Nucleus accumbens (tissue), 56 donors: ENCODE measurements around the gene GPC3.

ENCODE experiments used
- DNase-seq, 56 donors: peaks; one replicate each; lab custom pipeline; 2025; lab: John Stamatoyannopoulos, UW

Gene GPC3

DNA sequence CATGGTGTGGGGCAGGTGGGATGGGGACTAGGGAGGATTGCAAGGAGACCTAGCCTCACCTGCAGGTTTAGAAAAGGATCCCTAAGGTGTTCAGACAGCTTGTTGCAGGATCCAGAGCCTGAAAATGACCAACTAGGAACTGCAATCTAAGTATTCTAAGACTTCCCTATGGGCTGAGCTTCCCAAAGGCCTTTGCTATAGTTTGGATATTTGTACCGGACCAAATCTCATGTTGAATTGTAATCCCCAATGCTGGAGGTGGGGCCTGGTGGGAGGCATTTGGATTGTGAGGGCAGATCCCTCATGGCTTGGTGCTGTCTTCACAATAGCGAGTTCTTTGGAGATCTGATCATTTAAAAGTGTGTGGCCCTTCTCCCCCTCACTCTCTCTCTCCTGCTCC lies 52.1 kb downstream of the GPC3 start:
- DNase-seq, result no peak

DNA sequence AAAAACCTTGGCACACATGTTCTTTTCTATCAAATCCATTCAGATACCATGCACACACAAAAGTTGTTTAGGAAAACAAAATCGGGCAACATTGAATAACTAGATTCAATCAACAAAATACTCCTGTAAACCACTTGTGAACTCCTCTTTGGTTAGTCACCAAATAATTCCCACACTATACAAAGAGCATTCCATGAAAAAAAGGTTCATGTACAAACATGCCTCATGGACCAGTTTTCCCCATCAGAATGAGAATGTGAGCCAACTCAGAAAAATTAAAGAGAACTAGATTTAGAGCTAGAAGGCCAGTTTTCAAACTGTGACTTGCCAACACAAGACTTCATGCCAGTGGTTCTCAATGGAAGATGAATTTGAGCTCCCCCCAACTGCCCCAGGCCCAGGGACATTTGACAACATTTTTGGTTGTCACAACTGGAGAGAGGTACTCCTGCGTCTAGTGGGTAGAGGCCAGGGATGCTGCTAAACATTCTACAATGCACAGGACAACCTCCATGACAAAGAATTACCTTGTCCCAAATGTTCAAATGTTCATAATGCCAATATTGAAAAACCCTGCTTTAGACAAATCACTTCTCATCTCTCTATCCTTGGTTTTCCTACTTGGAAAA lies 55.4 kb downstream of the GPC3 start:
- DNase-seq, result no peak

DNA sequence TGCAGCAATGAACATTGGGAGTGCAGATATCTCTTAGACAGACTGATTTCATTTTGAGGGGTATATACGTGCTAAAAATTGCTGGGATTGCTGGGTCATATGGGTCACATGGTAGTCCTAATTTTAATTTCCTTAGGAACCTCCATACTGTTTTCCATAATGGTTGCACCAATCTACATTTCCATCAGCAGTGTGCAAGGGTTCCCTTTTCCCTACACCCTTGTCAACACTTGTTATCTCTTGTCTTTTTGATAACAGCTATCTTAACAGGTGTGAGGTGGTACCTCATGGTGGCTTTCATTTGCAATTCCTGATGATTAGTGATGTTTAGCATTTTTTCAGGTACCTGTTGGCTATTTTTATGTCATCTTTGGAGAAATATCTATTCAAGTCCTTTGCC lies 57.0 kb downstream of the GPC3 start:
- no peak for DNase-seq

DNA sequence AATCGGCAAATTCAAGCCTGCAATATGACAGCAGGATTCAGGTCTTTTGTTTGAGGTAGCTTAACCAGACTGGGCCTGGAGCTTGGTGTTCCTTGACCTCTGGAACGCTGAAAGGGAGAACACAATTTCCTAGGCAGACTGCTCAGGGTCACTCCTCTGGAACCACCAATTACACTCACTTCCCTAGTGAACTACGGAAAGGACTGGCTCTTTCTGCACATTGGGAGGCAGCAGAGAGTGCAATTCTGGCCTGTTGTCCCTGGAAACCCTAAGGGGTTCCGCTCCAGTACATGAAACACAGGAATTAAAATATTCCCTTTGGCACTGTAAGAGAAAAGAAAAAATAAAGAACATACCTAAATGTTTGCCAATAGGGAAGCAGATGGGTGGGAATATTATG lies 58.6 kb downstream of the GPC3 start:
- DNase-seq, result no peak

DNA sequence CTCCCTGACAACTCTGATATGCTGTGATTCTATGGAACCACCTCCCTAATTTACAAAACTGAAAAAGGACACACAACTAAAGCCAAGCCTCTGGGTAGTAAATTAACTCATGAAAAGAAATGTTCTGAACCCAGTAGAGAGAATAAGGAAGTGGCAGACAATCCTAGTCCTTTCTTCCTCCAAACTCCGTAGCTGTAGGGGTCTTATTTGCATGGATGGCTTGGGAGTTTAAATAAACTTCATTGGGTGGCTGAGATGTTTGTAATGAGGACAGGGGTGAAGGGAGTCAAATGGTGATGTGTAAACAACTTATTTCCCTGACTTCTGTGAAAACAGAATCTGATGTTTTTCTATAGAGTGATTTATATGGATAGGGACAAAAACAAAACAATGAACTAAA lies 59.3 kb downstream of the GPC3 start:
- DNase-seq, result no peak

DNA sequence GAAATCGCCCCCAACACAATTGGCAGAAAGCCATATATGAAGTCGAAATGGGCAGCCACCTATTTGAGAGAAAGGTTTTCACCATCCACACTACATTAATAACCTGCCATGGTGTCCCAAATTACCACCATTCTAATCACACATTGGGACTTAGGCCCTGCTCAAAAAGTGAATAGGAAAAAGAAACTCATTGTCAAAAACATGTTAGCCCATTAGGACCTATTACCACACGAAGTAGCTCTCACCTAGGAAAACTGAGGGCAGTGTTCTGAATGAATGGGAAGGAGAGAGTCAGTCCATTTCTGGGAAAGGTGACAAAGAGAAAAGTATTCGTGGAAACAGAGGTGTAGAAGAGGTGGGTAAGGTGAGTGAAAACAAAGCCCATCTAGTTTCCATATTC lies 60.8 kb downstream of the GPC3 start:
- no peak for DNase-seq

DNA sequence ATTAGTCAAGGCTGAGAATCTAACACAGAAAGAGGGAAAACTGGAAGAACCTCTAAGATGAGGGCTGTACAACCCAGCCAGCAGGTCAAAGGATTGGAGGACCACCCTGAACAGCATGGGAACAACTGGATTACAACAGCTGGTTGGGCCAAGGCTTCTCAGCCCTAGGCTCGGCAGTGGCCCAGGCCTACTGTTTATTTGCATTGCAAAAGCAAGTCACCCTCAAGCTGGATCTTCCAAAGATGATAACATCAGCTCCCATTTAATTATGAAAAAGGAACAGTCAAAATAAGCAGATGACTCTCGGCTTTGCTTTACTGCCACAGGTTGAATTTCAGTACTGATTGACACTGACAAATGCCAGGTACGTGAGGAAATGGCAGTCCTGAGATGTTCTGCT lies 61.8 kb downstream of the GPC3 start:
- no peak for DNase-seq

DNA sequence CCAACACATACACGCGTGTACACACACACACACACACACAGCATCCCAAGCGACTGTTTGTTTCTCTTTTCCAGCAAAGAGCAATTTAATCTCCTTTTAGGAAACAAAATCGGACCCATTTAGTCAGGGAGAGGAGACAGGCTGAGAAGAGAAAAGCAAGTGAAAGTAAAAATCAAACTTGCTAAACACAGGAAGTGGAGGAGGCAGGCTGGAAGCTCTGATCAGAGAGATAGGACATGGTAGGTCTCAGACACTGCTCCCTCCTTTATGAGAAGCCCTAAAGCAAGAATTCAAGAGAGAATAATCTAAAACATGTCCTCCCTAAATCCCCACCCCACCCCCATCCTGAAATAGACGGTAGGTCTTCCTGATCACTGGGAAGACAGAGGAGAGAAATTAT lies 62.3 kb downstream of the GPC3 start:
- no peak for DNase-seq

DNA sequence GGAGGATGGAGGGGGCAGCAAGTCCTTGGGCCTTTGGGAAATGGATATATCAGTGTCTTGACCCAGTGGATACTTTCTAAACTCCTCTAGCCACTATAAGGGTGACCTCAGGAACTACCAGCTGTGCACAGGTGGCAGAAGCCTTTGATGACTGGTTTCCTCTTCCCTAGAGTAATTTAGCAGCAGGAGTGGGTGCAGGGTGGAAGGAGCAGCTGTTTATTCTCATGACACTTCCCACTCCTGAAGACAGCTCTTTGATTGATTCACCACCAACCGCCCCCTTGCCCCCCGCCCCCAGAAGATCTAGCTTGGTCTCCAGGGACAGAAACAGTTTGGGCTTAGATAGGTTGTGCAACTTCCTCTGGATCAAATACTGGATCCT lies 63.0 kb downstream of the GPC3 start:
- DNase-seq, result no peak

DNA sequence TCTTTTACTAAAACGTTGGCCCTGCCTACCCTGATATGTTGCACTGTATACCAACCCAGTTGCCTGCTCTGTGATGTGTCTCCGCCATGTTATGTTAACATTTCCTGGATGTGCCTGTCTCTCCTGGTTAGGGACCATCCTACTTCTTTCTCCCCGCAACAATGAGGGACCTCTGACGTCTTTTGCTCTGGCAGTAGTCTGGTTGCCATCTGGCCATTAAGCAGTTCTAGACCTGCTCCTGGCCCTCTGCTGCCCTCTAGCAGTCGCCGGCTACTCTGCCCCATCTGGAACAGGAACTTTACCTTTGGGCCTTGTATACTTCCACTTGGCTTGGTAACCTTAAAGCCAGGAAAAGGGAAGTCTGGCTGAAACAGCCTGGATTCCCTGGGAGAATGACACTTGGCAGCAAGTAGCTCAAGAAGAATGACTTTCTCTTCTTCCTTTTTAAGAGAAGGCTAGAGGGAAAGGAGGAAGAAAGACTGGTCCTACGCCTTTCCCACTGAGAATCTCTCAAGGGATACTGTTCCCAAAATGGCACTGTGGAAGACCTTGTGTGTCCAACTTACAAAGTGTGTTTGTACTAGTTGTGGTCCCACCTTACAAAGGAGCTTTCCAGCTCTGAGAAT lies 63.5 kb downstream of the GPC3 start:
- peak in 7 of 56 donors; percentile 0 to 11 (median 0) for DNase-seq

DNA sequence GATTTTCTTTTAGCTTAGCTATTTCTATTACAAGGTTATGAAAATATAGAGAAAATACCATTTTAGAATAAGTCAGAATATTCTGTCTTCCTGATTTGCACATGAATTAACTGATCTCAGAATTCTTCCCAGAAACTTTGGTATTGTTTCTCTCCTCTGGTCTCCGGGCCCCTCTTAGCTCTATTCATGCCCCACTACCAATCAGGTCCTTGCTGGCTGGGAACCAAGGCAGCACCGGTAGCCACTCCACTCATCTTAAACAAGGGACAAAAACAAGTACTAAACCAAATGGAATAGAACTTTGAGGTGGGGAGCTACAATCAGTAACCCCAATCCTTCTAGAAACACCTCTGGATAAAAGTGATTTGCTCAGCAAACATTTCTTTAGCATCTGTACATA lies 64.3 kb downstream of the GPC3 start:
- DNase-seq, result no peak

DNA sequence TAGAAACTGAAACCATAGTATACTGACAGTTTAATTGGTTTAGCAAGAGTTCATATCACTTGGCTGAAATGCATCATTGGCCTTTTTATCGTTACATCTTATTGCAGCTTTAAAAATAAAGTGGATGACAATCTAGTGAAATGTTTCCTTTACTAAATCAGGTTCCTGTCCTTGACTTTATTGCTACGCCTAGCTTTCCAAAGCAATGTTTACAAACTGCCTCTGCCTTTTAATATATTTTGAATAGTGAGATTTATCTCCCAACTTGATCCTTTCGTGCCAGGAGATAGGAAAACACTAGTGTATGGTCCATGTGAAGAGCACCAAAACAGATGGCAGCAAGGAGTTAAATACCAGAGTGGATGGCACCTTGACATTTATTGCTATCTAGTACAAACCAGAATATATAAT lies 67.0 kb downstream of the GPC3 start:
- DNase-seq, result no peak

DNA sequence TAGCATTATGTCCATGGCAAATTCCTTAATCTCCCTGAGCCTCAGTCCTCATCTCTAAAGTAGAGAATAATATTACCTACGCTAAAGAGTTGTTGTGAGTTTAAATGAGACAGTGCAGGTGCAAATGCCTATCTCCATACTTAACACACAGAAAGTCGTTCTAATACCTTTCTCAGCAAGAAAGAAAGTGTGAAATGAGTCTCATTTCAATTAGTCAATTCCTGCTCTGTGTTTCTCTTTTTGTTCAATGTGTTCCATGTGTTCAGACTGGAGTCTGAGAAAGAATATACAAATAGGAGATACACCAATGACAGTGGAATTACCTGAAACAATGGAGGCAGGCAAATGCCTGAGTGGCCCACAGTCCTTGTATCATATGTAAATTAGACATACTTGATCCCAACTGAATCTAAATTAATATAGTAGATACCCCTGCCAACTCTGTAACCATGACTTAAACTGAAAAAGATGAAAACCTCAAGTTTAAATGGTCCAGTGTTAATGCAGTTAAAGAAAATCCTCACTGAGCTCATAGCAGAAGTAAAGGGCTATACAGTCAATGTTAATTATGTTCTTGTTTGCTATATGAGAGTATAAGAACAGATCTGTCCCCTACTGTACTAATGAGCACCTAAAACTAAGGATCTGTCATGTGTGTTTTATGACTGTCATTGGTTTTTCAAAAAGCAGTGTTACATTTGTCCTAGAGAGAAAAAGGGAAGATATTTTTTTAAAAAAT lies 68.2 kb downstream of the GPC3 start:
- no peak for DNase-seq

DNA sequence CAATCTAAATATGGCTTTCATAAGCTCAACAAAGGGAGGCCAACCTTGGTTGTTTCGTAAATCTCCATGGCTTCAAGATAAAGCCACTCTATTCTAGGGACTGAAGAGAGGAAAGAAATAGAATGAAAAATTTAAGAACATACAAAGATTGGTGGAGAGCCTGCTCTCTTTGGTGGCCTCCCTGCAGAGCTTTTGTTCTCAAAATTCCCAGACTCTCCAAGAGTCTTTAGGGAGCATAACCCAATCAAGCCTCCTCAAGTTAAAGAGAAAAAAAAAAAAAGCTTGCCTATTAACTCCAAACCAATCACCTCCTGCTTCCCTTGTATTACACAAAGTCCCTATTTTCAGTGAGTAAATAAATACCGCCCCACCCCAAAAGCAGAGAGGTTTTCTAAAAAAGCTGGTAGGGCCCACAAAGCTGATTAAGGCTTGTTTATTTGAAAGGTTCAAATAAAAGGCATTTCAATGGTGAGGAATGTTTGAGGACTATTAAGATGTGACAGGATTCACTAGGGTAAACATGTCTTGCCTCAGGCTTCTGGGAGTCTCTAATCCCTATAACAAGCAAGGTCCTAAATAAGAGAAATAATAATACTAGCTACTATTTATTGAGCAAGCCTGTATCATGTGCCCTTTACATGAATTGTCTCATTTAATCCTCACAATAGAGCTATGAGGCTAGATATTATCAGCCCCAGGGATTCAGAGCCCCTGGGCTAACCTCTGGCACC lies 71.6 kb downstream of the GPC3 start:
- DNase-seq, result no peak

DNA sequence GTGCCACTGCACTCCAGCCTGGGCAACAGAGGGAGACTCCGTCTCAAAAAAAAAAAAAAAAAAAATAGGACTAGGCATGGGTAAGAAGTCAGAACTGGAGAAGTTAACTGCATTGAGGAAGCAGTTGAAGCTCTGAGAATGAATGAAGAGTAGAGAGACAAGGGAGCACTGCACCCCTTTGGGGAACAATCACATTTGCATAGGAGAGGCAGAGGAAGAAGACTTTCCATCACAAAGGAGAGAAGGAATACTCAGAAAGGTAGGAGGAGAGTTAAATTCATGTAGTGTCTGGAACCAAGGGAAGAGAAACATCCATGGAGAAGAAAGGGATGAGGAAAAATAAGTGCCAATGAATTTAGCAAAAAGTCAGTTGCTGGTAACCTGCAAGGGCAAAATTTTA lies 72.4 kb downstream of the GPC3 start:
- no peak for DNase-seq

DNA sequence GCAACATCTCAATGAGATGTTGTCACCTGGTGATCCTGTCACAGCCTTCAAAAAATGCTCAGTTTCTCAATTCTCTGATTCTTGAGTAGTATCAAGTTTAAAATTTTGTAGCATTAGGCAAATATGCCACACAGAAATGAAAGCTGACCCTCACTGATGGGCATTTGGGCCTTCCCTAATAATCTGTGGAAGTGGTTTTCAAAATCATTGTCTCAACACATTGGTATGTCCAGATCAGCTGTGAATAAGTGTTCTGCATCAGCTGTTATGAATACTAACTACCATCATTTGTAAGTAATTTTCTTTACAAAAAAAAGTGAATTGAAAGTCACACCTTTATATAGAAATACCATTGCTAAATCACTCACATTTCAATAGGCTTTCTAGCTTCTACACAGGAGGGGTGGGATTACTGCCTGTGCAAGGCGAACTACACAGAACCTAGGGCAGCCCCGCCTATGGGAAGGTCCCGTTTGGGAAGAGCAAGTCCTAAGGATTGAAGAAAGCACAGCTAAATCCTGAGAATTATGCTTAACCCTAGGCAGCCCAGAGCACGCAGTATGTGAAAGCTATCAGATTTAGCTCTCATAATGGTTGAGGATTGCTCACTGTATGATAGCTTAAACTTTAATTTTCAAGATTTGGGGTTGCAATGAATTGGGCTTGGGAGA lies 73.4 kb downstream of the GPC3 start:
- no peak for DNase-seq

DNA sequence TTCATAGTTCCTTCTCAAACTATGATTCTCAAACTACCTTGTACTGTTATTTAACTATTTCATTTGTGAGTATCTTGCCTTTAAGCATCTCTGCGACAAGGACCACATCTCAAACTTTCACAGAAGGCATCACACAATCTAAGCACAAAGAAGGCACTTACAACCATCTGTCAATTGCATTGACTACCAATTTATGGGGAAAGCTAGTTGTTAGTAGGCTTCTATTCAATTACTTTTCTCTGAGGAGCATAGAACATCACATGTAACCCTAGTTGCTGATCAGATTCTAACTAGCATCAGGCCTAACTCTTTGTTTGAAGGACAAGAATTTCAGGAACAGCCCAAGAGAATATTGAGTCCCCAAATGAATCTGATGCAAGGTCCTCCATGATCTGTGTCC lies 74.9 kb downstream of the GPC3 start:
- no peak for DNase-seq

DNA sequence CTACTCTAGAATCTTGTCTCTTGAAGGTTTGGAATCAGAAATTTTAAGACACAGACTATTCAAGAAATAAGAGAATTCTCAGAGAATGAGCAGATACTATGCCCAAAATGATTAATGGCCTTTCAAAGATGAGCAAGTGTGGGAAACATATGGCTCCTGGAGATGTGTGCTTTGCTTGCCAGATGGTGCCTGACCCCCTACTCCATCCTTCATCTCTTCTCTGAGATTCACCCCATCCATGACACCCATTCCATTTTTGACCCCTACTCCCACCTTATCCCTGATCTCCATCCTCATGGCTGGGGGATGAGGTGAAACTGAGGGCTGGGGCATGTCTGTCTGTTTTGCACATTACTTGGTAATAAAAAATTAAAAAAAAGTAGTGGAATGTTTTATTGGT lies 75.5 kb downstream of the GPC3 start:
- no peak for DNase-seq

DNA sequence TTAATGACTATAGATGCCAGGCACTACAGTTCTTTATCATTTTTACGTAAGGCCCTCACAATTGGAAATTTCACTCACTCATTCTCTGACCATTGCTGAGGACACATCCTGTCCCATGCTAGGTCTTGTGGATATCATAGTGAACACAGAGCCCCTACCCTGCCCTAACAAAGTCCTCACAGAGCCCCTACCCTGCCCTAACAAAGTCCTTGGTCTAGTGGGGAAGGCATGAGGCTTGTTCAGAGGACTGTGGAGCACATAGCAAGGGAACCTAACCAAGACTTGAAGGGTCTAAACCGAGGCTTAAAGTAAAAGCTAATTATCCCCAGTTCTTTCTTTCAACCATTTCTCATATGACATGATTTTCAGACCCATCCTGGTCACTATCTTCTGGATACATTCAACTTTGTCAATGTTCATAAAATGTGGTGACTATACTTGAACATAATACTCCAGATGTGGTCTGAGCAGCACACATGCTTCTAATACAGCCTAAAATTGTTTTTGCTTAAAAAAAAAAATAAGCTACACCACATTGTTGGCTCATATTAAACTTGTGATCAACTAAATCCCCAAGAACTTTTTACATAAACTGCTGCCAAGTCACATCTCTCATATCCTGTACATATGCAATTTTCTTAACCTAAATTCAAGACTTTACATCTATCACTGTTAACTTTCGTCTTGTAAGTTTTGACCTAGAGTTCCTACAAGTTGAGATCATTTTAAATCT lies 77.0 kb downstream of the GPC3 start:
- DNase-seq, result no peak

DNA sequence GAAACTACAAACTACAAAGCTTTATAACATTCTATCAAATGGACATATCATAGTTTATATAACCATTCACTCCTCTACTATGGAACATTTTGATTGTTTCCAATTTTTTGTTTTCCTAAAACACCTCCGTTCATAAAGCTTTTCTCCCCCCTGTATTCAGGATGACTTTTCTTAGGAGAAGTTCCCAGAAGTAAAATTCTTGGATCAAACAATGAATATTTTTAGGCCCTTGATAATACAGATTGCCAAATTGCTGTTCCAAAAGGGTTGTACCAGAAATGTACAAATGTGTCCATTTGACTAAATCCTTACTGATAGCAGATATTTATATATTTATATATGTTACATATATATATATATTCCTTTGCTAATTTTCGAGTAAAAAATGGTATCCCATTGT lies 77.8 kb downstream of the GPC3 start:
- DNase-seq, result no peak
